Esophagus muscularis mucosa (tissue), 4 donors: ENCODE results near the gene GPR180. TPM values are rescaled to one million over a fixed set of nuclear protein-coding genes. Genes with fewer than 3 reads are reported as not detected.

Experiments used
- DNase-seq: peaks from one replicate; pipeline ENCODE4 v3.0.0-alpha.2; 2017; ENCODE audit errors: extremely low spot score
- H3K27ac ChIP-seq, 4 donors: fragments of 200-600 bp; sonication (generic); replicated peaks in 1 of 4; 1 replicate in 3 of 4; 2 replicates in 1 of 4; pipeline ENCODE4 v1.5.1; 2016 to 2019; ENCODE audit warnings: mild to moderate bottlenecking in 1 of 4
- H3K27me3 ChIP-seq, 4 donors: fragments of 200-600 bp; sonication (generic); one replicate each; pipeline versions ENCODE4 v1.5.1 to v1.6.0; 2016 to 2019
- H3K36me3 ChIP-seq, 4 donors: fragments of 200-600 bp; sonication (generic); one replicate each; pipeline ENCODE4 v1.5.1; 2016 to 2019
- H3K4me1 ChIP-seq, 4 donors: fragments of 200-600 bp; sonication (generic); one replicate each; pipeline ENCODE4 v1.5.1; 2016 to 2019
- H3K4me3 ChIP-seq, 4 donors: fragments of 200-600 bp; sonication (generic); 1 replicate in 2 of 4; 2 replicates in 2 of 4; pipeline ENCODE4 v1.5.1; 2016 to 2019; ENCODE audit warnings: mild to moderate bottlenecking in 4 of 4, moderate library complexity in 1 of 4
- H3K9me3 ChIP-seq, 4 donors: fragments of 200-600 bp; sonication (generic); 1 replicate in 3 of 4; 2 replicates in 1 of 4; pipeline ENCODE4 v1.5.1; 2016 to 2019
- EP300 ChIP-seq: sonication (generic); formaldehyde crosslinking; IDR thresholded peaks from one replicate; pipeline ENCODE4 v1.6.1; 2017; ENCODE audit warnings: antibody characterized with exemption
- POLR2A ChIP-seq: fragments of 450-650 bp; IDR thresholded peaks from one replicate; pipeline ENCODE4 v1.6.1; 2017; ENCODE audit warnings: antibody characterized with exemption, moderate library complexity, mild to moderate bottlenecking, low read depth
- POLR2AphosphoS5 ChIP-seq, 2 donors: sonication (generic); formaldehyde crosslinking; IDR thresholded peaks; one replicate each; pipeline ENCODE4 v1.6.1; 2017; ENCODE audit warnings: antibody characterized with exemption in 2 of 2
- WGBS: methylation state at CpG from one replicate; pipeline ENCODE4 v1.1.5; 2018; 5-methylcytosine and 5-hydroxymethylcytosine counted together
- intact Hi-C: fragments of 100-400 bp; cut with DNase I; formaldehyde crosslinking; loops from one replicate; pipeline ENCODE4 v1.15.1; 2023
- total RNA-seq, 4 donors: library from RNA; depleted of rRNA; stranded (reverse); fragments of >200 nt; gene quantifications; one replicate each; pipeline versions ENCODE4 v1.1.0 to v1.2.1, GENCODE V29; 2016
- TF ChIP-seq, protein P1 (sequence below), 3 experiments: fragments of 200-600 bp in 2 of 3; fragments of 450-650 bp in 1 of 3; sonication (generic) in 2 of 3; IDR thresholded peaks; one replicate each; pipeline ENCODE4 v1.5.1; 2017 to 2019; ENCODE audit warnings: antibody characterized with exemption in 3 of 3, mild to moderate bottlenecking in 2 of 3, moderate library complexity in 1 of 3

GPR180 gene
- total RNA-seq, 4 donors from 2014 or later = 2.7 to 4.7 (median 4.4) TPM

- intact Hi-C loops = no loop called here
- no peak for DNase-seq
- Histone ChIP-seq H3K27me3 (no peaks in the 10 kb centered on the region), H3K9me3 (no peaks in the 10 kb centered on the region), H3K4me1 (no peaks in the 10 kb centered on the region), H3K36me3 (peaks cover 0 to 6% (median 0%) of the 10 kb centered on the region in 4 donors), H3K4me3 (no peak overlapping the region), H3K27ac (no peak overlapping the region)
- whole genome bisulfite sequencing = 84% methylated on average over 3 of the region's 3 CpGs
- TF ChIP-seq, protein P1, sequence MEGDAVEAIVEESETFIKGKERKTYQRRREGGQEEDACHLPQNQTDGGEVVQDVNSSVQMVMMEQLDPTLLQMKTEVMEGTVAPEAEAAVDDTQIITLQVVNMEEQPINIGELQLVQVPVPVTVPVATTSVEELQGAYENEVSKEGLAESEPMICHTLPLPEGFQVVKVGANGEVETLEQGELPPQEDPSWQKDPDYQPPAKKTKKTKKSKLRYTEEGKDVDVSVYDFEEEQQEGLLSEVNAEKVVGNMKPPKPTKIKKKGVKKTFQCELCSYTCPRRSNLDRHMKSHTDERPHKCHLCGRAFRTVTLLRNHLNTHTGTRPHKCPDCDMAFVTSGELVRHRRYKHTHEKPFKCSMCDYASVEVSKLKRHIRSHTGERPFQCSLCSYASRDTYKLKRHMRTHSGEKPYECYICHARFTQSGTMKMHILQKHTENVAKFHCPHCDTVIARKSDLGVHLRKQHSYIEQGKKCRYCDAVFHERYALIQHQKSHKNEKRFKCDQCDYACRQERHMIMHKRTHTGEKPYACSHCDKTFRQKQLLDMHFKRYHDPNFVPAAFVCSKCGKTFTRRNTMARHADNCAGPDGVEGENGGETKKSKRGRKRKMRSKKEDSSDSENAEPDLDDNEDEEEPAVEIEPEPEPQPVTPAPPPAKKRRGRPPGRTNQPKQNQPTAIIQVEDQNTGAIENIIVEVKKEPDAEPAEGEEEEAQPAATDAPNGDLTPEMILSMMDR (IDR thresholded peaks at IDR 0.05) = no peak
- no peak for TF ChIP-seq POLR2AphosphoS5 (IDR thresholded peaks at IDR 0.05)
- TF ChIP-seq EP300 = no peak
- TF ChIP-seq POLR2A = no peak
Measured at GRCh38 chr13:94561126-94561525, 40.5 kb upstream of the GPR180 start.

- Histone ChIP-seq H3K9me3 (no peaks in the 10 kb centered on the region), H3K27me3 (no peaks in the 10 kb centered on the region), H3K4me3 (no peak overlapping the region), H3K4me1 (no peaks in the 10 kb centered on the region), H3K27ac (no peak overlapping the region), H3K36me3 (peaks cover 14 to 36% (median 30%) of the 10 kb centered on the region in 4 donors)
- TF ChIP-seq, protein P1 (IDR thresholded peaks at IDR 0.05) = no peak
- no peak for TF ChIP-seq EP300
- DNase-seq = no peak
- intact Hi-C loops = no loop called here
- WGBS = 96% methylated on average over 3 of the region's 3 CpGs
Measured at GRCh38 chr13:94567581-94567980, 34.1 kb upstream of the GPR180 start.

DNA sequence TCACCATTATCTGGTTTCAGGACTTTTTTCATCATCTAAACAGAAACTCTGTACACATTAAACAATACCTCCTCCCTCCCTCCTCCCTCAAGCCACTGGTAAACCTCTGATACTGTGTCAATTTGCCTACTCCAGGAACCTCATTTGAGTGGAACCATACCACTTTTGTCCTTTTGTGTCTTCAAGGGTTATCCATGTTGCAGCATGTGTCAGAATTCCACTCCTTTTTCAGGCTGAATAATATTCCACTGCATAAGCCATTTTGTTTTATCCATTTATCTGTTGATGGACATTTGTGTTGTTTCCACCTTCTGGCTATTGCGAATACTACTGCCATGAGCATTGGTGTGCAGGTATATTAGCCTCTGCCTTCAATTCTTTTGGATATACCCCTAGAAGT lies 33.2 kb upstream of the GPR180 start:
- H3K36me3 ChIP-seq = peaks cover 14 to 45% (median 36%) of the 10 kb centered on the region in 4 donors
- intact Hi-C loops = no loop called here
- no peaks in the 10 kb centered on the region for H3K9me3 ChIP-seq
- no peak overlapping the region for H3K4me3 ChIP-seq
- H3K27ac ChIP-seq = no peak overlapping the region
- 100% methylated on average over 1 of the region's 1 CpG for WGBS
- no peaks in the 10 kb centered on the region for H3K27me3 ChIP-seq
- DNase-seq = no peak
- H3K4me1 ChIP-seq = no peaks in the 10 kb centered on the region
- TF ChIP-seq POLR2AphosphoS5 (IDR thresholded peaks at IDR 0.05) = no peak
- TF ChIP-seq EP300 = no peak
- TF ChIP-seq POLR2A = no peak
- TF ChIP-seq, protein P1 (IDR thresholded peaks at IDR 0.05) = no peak

DNA sequence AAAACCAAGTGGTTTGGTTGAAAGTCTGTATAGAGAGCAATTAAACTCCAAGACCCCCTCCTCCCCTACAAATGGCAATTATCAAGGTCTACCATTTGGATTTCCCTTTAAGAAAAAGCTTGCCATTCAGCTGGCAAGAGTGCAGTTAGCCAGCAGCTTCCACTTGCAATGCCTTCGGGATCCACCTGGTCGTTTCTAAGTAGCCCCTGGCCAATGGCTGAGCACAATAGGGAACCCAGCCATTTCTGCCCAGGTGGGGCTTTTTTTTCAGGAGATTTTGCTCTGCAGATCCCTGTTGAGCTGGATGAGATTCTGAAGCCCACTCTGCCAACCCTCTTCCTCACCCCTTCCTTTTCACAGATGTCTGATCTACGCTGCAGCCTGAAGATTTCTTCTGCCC lies 32.0 kb upstream of the GPR180 start:
- no peaks in the 10 kb centered on the region for H3K27me3 ChIP-seq
- no peak overlapping the region for H3K4me3 ChIP-seq
- H3K27ac ChIP-seq = no peak overlapping the region
- peaks cover 19 to 54% (median 46%) of the 10 kb centered on the region in 4 donors for H3K36me3 ChIP-seq
- no peak for TF ChIP-seq POLR2A
- no peak for TF ChIP-seq POLR2AphosphoS5 (IDR thresholded peaks at IDR 0.05)
- no peak for TF ChIP-seq EP300
- TF ChIP-seq, protein P1 (IDR thresholded peaks at IDR 0.05) = no peak
- H3K4me1 ChIP-seq = no peaks in the 10 kb centered on the region
- no peaks in the 10 kb centered on the region for H3K9me3 ChIP-seq
- DNase-seq = no peak
- WGBS = 93% methylated on average over 3 of the region's 3 CpGs
- intact Hi-C loops = no loop called here

DNA sequence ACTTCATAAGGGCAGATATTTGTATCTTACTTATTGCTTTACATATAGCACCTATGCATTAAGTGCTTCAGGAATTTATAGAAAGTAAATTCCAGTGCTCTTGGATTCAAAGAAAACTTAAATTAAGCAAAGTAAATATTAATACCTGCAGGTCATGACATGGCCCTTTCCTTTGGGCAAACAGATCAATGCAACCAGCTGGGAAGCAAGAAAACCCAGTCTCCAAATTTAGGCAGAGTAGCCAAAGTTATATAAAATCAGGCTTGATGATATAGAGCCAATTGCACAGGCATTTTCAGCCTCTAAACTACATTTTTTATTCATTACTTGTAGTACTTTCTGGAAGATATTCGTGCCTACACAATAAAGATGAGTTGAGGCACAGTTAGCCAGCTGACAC lies 22.6 kb upstream of the GPR180 start:
- intact Hi-C loops = no loop called here
- H3K27me3 ChIP-seq = no peaks in the 10 kb centered on the region
- WGBS = 53% methylated on average over 1 of the region's 1 CpG
- no peak overlapping the region for H3K27ac ChIP-seq
- H3K36me3 ChIP-seq = peaks cover 56 to 93% (median 72%) of the 10 kb centered on the region in 4 donors
- DNase-seq = no peak
- no peaks in the 10 kb centered on the region for H3K4me1 ChIP-seq
- H3K4me3 ChIP-seq = no peak overlapping the region
- no peak for TF ChIP-seq POLR2A
- TF ChIP-seq, protein P1 (IDR thresholded peaks at IDR 0.05) = no peak
- TF ChIP-seq POLR2AphosphoS5 (IDR thresholded peaks at IDR 0.05) = no peak
- TF ChIP-seq EP300 = no peak
- H3K9me3 ChIP-seq = no peaks in the 10 kb centered on the region
